ENCODE data around the gene ZNF197. TPM values are rescaled to one million over a fixed set of nuclear protein-coding genes. Genes with fewer than 3 reads are reported as not detected.
A peak's percentile ranks its signal among the peaks of the same experiment; 100 is the strongest.
"Not testable (repeated sequence)": the region's sequence is repeated elsewhere in the genome, so short reads cannot be mapped to it uniquely, and the experiment has no call there.

ZNF197 gene
- polyA plus RNA-seq = 5.9 TPM

GRCh38 chr3:44624749-44625480 is at the start of gene ZNF197:
Gene ZNF197, plus strand, starts transcription at chr3:44625036. Its CDS starts 4,119 bp downstream, at chr3:44629155.
- H3K4me3 Mint-ChIP-seq = peak within 1 kb of the TSS; percentile 88 to 97 (median 95)
- no peaks in the 10 kb centered on the region for H3K27me3 Mint-ChIP-seq
- H3K27ac Mint-ChIP-seq = peak within 1 kb of the TSS; percentile 69 to 83 (median 78)
- no peaks in the 10 kb centered on the region for H3K9me3 Mint-ChIP-seq
- H3K36me3 Mint-ChIP-seq = peaks cover 5% of the 10 kb centered on the region
- H3K4me1 Mint-ChIP-seq = peaks cover 12 to 31% (median 29%) of the 10 kb centered on the region in 3 donors

GRCh38 chr3:44576613-44577012 is 48.2 kb upstream of the ZNF197 start:
- Mint-ChIP-seq H3K36me3 (peaks cover 5% of the 10 kb centered on the region), H3K27ac (no peak overlapping the region), H3K4me3 (no peak overlapping the region), H3K4me1 (no peaks in the 10 kb centered on the region), H3K9me3 (peaks cover 10 to 25% (median 22%) of the 10 kb centered on the region in 3 donors), H3K27me3 (no peaks in the 10 kb centered on the region)

- H3K4me3 Mint-ChIP-seq, H3K27ac Mint-ChIP-seq, H3K27me3 Mint-ChIP-seq, H3K36me3 Mint-ChIP-seq, H3K4me1 Mint-ChIP-seq: not testable (repeated sequence)
- peaks cover 5 to 22% (median 18%) of the 10 kb centered on the region in 3 donors for H3K9me3 Mint-ChIP-seq
Observed at GRCh38 chr3:44577354-44577952, 47.4 kb upstream of the ZNF197 start.

GRCh38 chr3:44578316-44578715 is 46.5 kb upstream of the ZNF197 start:
- not testable (repeated sequence) for H3K27me3 Mint-ChIP-seq
- H3K9me3 Mint-ChIP-seq = peaks cover 3 to 23% (median 13%) of the 10 kb centered on the region in 3 donors

DNA sequence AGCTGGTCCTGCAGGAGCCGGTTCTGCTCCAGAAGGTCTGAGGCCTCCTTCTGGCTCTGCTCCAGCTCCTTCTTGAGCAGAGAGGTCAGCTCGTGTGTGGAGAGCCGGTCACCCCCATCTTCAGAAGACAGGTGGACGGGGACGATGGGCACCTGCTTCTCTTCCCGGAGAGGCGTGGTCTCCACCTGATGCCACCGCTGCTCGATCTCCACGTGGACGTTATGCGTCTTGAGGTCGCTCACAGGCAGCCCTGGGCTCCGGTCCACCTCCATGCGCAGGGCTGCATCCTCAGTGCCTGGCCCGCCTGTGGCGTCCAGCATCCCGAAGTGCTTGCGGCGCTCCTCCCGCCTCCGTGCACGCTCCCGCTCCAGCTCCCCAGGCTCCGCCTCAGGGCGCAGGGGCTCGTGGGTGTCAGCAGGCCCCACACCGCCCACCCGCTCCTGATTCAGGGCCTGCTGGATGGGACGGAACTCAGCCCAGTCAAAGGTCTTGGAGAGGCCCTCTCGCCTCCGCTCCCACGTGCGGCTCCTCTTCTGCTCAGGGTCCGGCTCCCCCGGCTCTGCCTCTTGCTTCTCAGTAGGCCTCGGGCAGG is 45.8 kb upstream of the ZNF197 start:
- H3K4me1 Mint-ChIP-seq, H3K27me3 Mint-ChIP-seq, H3K27ac Mint-ChIP-seq: not testable (repeated sequence)
- Mint-ChIP-seq H3K4me3 (peak overlapping the region in 1 of 4 donors; percentile 22), H3K36me3 (peaks cover 10% of the 10 kb centered on the region), H3K9me3 (peaks cover 6 to 27% (median 8%) of the 10 kb centered on the region in 3 donors)

More at GRCh38 chr3:44578316-44578715, 46.5 kb upstream of the ZNF197 start:
- H3K4me1 Mint-ChIP-seq, H3K4me3 Mint-ChIP-seq, H3K36me3 Mint-ChIP-seq, H3K27ac Mint-ChIP-seq: not testable (repeated sequence)

- not testable (repeated sequence) for H3K27ac Mint-ChIP-seq
- H3K9me3 Mint-ChIP-seq = peaks cover 3 to 26% (median 4%) of the 10 kb centered on the region in 3 donors
Observed at GRCh38 chr3:44579749-44580148, 45.1 kb upstream of the ZNF197 start.

GRCh38 chr3:44580971-44581370 is 43.9 kb upstream of the ZNF197 start:
- H3K4me1 Mint-ChIP-seq, H3K27me3 Mint-ChIP-seq, H3K27ac Mint-ChIP-seq, H3K4me3 Mint-ChIP-seq: not testable (repeated sequence)
- H3K36me3 Mint-ChIP-seq = peaks cover 10% of the 10 kb centered on the region
- peaks cover 3 to 25% (median 3%) of the 10 kb centered on the region in 3 donors for H3K9me3 Mint-ChIP-seq

More at GRCh38 chr3:44579749-44580148, 45.1 kb upstream of the ZNF197 start:
- H3K4me1 Mint-ChIP-seq, H3K27me3 Mint-ChIP-seq, H3K4me3 Mint-ChIP-seq: not testable (repeated sequence)
- H3K36me3 Mint-ChIP-seq = peaks cover 10% of the 10 kb centered on the region

GRCh38 chr3:44584646-44585501 is 40.0 kb upstream of the ZNF197 start, which contains the start of gene ZNF660:
Gene ZNF660, plus strand, starts transcription at chr3:44584964. Its CDS starts 9,230 bp downstream, at chr3:44594194.
- Mint-ChIP-seq H3K27me3 (peaks cover 10% of the 10 kb centered on the region), H3K9me3 (peaks cover 3 to 17% (median 9%) of the 10 kb centered on the region in 3 donors), H3K4me3 (peak within 1 kb of the TSS; percentile 43 to 79 (median 78)), H3K27ac (no peak within 1 kb of the TSS), H3K36me3 (peaks cover 8% of the 10 kb centered on the region), H3K4me1 (peaks cover 0 to 6% (median 3%) of the 10 kb centered on the region in 3 donors)

GRCh38 chr3:44596621-44597020 is 28.2 kb upstream of the ZNF197 start:
- Mint-ChIP-seq H3K27me3 (no peaks in the 10 kb centered on the region), H3K4me3 (no peak overlapping the region), H3K9me3 (peaks cover 15 to 34% (median 15%) of the 10 kb centered on the region in 3 donors), H3K27ac (no peak overlapping the region), H3K4me1 (no peaks in the 10 kb centered on the region), H3K36me3 (peaks cover 12% of the 10 kb centered on the region)

DNA sequence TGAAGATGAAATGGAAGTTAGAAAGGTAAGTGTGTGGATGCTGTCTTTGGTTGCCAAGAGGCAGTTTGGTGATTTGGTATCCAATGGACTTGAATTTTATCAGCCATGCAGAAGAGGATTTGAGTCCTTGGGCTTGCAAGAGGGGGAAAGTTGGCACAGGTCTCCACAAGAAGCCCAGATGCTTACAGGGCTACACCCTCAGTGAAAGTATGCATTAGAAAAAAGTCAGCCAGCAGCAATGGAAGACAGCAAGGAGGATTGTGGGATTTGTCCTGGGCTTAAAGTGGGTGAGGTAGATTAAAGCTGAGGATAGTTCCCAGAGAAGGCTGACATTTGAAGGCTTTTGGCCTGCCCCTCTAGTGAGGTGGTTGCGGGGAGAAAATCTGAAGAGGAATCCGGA is 23.1 kb upstream of the ZNF197 start:
- Mint-ChIP-seq H3K27me3 (no peaks in the 10 kb centered on the region), H3K27ac (no peak overlapping the region), H3K9me3 (peaks cover 2 to 11% (median 6%) of the 10 kb centered on the region in 3 donors), H3K4me3 (no peak overlapping the region), H3K36me3 (peaks cover 8% of the 10 kb centered on the region), H3K4me1 (no peaks in the 10 kb centered on the region)

- no peaks in the 10 kb centered on the region for H3K27me3 Mint-ChIP-seq
- no peak overlapping the region for H3K4me3 Mint-ChIP-seq
- H3K36me3 Mint-ChIP-seq = peaks cover 1% of the 10 kb centered on the region
- peaks cover 0 to 2% (median 0%) of the 10 kb centered on the region in 3 donors for H3K4me1 Mint-ChIP-seq
- no peak overlapping the region for H3K27ac Mint-ChIP-seq
- H3K9me3 Mint-ChIP-seq = peaks cover 0 to 5% (median 0%) of the 10 kb centered on the region in 3 donors
Observed at GRCh38 chr3:44612678-44613077, 12.2 kb upstream of the ZNF197 start.

DNA sequence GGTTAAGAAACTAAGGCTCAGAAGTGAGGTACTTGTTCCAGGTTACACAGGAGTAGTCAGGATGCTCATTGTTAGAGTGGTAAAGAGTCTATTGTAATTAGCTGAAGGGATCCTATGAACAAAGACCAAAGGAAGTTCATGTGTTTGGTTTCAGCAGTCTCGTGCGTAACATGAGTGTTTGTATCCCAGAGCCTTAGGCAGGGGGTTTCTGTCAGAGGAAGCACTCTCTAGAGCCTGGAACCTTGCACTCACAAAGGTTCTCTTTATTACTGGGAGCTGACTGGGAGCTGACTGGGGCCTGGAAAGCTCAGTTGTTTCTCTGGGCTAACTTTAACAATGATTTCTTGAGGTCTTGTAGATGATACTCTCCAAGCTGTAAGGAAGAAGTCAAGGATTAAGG is 3.9 kb downstream of the ZNF197 start:
- Mint-ChIP-seq H3K4me3 (no peak overlapping the region), H3K9me3 (no peaks in the 10 kb centered on the region), H3K27me3 (no peaks in the 10 kb centered on the region), H3K36me3 (peaks cover 7% of the 10 kb centered on the region), H3K27ac (no peak overlapping the region), H3K4me1 (peaks cover 13 to 30% (median 29%) of the 10 kb centered on the region in 3 donors)

DNA sequence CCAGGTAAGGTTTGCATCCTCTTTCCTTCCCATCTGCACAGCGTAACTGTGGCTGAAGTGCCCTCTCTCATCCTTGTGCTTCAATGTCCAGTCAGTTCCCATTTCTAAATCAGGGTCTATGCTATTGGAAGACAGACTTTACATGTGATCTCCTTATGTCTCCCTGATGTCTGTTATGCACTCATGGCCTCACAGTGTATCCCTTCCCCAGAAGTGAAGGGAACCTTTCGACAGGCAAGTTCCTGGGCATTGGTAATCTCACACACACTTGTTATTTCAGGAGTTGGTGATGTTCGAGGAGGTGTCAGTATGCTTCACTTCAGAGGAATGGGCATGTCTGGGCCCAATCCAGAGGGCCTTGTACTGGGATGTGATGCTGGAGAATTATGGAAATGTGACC is 7.4 kb downstream of the ZNF197 start:
- H3K9me3 Mint-ChIP-seq = peaks cover 0 to 9% (median 3%) of the 10 kb centered on the region in 3 donors
- H3K27ac Mint-ChIP-seq = no peak overlapping the region
- H3K4me3 Mint-ChIP-seq = no peak overlapping the region
- peaks cover 6 to 18% (median 13%) of the 10 kb centered on the region in 3 donors for H3K4me1 Mint-ChIP-seq
- H3K27me3 Mint-ChIP-seq = no peaks in the 10 kb centered on the region
- peaks cover 28% of the 10 kb centered on the region for H3K36me3 Mint-ChIP-seq

DNA sequence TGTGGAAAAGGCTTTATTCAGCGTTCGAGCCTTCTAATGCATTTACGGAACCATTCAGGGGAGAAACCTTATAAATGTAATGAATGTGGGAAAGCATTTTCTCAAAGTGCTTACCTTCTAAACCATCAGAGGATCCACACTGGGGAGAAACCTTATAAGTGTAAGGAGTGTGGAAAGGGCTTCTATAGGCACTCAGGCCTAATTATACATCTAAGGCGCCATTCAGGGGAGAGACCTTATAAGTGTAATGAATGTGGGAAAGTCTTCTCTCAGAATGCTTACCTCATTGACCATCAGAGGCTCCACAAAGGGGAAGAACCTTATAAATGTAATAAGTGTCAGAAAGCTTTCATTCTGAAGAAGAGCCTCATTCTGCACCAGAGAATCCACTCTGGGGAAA is 17.5 kb downstream of the ZNF197 start:
- no peak overlapping the region for H3K27ac Mint-ChIP-seq
- H3K9me3 Mint-ChIP-seq = peaks cover 12 to 53% (median 23%) of the 10 kb centered on the region in 3 donors
- peaks cover 0 to 3% (median 1%) of the 10 kb centered on the region in 3 donors for H3K4me1 Mint-ChIP-seq
- H3K27me3 Mint-ChIP-seq = no peaks in the 10 kb centered on the region
- H3K4me3 Mint-ChIP-seq = peak overlapping the region in 1 of 4 donors; percentile 66
- peaks cover 36% of the 10 kb centered on the region for H3K36me3 Mint-ChIP-seq
